ENCODE data around the gene EBP.

EBP gene

DNA sequence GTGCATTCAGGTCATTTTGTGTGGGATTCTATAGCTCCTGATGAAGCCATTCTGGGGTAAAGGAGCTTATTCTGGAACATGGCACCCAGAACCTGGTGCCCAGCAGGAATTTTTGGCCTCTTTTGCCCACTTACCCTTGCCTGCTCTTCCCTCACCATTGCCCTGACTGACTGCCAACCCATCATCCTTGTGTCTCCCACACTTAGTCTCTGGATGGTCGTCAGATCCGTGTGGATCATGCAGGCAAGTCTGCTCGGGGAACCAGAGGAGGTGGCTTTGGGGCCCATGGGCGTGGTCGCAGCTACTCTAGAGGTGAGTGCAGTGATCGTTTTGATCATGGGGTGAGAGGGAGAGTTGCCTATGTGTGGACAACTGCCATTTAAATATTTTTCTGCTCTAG, 54.5 kb downstream of the EBP start:
- no peak for DNase-seq (ENCODE audit: low read depth in 2 of 2)
